HCEC 1CT (cell line): ENCODE measurements around the gene SCAMP3.
A peak's percentile ranks its signal among the peaks of the same experiment; 100 is the strongest.

ENCODE experiments used
- DNase-seq: peaks from one replicate; pipeline ENCODE4 v3.0.0-alpha.2; 2017

The SCAMP3 gene

DNA sequence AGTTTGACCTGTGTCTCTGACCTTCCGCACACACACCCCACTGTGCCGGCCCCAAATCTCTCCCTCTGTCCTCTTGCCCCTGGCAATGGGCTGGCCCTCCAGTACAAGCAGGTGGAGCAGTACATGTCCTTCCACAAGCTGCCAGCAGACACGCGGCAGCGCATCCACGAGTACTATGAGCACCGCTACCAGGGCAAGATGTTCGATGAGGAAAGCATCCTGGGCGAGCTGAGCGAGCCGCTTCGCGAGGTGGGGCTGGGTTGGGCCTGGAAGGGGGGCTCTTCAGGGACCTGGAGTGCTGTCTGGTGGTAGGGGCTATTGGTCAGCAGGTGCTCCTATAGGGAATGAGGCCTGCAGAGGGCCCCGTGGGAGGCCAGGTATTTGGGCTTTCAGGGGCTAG, 22.9 kb upstream of the SCAMP3 start:
- no peak for DNase-seq

DNA sequence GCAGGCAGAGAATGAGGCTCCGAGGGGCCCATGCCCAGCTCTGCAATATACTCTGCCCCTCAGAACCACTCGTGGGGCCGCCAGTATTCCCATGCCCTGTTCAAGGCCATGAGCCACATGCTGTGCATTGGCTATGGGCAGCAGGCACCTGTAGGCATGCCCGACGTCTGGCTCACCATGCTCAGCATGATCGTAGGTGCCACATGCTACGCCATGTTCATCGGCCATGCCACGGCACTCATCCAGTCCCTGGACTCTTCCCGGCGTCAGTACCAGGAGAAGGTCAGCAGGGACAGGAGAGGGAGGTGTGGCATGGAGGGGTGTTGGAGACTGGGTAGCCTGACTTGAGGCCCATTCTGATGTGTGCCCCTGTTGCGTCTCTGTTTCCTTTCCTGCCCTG, 22.3 kb upstream of the SCAMP3 start:
- no peak for DNase-seq

DNA sequence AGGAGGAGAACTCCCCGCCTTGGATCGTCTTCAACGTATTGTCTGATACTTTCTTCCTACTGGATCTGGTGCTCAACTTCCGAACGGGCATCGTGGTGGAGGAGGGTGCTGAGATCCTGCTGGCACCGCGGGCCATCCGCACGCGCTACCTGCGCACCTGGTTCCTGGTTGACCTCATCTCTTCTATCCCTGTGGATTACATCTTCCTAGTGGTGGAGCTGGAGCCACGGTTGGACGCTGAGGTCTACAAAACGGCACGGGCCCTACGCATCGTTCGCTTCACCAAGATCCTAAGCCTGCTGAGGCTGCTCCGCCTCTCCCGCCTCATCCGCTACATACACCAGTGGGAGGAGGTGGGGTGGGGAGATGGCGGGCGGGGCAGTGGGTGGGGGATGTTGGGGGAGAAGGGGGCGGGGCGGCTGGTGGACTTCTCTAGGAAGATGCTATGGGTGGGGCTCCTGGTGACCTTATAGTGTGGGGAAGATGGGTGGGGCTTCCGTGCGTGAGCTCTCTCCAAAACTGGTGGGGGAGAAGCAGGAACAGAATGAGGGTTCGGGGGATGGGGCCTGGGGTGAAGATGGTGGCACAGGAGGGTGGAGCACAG, 20.4 kb upstream of the SCAMP3 start:
- DNase-seq, result no peak

DNA sequence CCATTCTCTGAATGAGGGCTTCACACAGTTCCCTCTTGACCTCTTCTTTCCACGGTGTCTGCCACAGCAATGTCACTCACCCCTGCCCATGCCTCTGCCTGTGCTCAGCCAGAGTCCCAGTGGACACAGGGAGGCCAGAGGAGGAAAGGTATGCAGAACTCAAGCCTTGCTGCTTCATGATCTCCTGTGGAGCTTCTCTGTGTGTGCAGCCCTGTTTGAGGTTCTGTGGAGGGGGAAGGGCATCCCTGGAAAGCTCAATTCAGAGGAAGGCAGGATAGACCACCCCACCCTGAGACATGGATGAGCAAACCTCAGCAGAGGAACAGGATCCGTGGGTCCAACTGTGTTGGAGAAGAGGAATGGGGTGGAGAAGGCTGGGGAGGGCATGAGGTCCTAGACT, 17.1 kb upstream of the SCAMP3 start:
- DNase-seq, result no peak

DNA sequence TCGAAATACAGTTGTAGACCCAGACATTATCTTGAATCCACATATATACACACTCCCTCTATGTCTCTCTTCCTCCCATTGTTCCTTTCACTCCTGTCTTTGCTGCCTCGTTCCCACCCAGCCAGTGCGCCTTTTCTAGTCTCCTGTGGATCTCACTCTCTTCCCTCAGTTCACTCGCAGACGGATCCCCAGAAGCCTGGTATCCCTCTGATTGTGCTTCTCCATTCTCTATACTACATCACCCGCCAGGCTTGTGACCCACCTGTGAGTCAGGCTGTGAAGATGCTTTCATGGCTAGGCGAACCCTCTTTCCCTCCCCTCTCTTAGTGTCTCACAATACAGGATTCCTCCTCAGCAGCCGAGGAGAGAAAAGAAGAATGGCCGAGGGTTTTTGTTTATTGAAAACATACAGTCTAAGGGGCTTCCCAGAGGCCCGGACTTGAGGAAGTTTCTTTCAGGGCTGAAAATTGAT, 16.6 kb upstream of the SCAMP3 start:
- peak; percentile 39 for DNase-seq

DNA sequence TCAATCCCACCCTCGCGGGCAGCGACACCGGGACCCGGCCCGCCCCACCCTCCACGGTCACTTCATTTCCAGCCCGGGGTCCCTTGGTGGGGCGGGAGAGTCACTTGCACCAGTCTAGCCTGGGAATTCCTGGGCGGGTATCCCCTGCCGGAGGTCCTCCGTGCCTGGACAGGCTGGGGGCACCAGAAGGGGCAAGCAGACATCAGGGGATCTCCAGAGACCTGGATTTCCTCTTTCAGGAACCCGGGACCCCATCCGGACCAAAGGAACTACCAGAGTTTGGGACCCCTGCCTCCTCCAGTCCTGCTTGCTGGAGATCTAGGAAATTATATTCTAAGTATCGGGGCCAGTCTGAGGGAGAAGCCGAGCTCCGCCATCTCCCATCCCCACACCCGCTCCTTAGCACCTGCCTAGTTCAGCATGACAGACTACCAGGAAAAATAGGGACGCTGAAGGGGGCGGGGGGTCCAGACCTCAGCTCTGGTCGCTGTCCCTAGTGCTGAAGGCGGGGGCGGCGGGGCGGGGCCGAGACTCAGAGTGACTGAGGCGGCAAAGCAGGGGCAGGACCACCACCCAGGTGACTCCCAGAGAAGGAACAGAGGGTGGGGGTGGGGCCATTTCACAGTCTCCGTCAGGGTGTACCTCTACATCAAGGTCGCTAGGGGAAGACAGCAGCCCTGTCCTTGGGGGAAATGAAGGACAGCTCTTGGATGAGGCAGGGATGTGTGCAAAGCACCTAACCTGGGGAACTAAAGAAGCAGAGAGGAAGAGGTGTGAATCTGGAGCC, 15.9 kb upstream of the SCAMP3 start:
- peak; percentile 34 for DNase-seq

DNA sequence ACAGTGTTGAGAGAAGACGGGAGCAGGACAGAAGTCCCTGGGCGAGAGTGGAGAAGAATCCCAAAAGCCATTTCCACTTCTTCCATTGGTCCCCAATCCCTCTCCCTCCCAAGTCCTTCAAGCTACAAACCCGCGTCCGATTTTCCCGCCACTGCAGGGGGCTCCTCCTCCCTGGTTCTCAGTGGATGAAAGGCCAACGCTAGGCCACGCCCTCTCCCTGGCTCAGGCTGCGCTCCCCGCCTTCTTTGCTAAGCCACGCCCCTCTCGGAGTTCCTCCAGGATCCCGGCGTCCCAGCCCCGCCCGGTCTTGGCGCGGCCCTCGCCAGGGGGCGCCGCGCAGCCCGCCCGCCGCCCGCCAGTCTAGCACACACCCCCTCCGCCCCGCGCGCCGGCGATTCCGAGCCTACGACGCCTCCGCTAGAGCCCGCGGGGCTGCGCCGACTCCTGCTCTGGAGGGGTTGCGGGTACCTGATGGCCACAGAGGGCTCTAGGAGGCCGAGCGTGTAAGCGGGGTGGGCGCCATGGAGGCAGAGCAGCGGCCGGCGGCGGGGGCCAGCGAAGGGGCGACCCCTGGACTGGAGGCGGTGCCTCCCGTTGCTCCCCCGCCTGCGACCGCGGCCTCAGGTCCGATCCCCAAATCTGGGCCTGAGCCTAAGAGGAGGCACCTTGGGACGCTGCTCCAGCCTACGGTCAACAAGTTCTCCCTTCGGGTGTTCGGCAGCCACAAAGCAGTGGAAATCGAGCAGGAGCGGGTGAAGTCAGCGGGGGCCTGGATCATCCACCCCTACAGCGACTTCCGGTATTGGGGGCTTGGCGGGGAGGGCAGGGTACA, 15.1 kb upstream of the SCAMP3 start, which contains the start of gene HCN3:
TSS of gene HCN3 (plus strand) at position 394 of the 832 bp plus-strand sequence. CDS start at position 522, 128 bp downstream.
- DNase-seq, result peak; percentile 94

DNA sequence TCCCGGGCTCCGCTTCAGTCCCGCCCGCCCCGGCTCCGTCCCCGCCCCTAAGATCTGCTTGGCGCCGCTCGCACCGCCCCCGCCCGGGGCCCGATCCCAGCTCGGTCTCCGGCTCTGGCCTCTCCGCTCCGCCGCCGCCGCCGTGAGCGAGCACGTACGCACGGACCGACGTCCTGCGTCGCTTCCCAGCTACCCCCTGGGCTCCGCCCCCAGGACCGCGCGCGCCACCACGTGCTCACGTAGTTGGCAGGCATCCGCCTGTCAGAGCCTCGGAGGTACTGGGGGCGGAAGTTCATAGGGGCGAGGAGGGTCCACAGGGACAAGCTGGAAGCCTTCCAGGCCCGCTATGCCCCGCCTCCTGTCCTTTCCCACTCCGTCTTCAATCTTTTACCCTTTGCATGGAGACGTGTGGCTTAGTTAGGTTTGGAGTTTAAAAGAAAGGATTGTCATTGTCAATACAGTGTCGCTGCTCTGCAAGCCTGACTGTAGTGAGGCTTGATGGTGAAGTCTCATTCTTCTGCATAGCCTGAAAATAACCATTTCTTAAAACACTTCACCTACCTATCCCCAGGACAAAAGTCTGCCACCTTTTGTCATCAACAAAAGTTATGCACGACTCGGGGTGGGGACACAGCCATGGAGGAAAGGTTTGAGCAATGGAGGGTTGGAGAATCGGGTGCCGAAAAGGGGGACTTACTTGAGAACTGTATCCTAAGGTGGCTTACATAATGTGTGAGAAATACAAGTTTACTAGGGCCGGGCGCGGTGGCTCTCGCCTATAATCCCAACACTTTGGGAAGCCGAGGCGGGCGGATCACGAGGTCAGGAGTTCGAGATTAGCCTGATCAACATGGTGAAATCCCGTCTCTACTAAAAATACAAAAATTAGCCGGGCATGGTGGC, 11.4 kb upstream of the SCAMP3 start, which contains the start of gene CLK2:
TSS of gene CLK2 (minus strand) at position 162 of the 903 bp plus-strand sequence. CDS start 2,527 bp downstream, outside the sequence.
- peak; percentile 93 for DNase-seq

DNA sequence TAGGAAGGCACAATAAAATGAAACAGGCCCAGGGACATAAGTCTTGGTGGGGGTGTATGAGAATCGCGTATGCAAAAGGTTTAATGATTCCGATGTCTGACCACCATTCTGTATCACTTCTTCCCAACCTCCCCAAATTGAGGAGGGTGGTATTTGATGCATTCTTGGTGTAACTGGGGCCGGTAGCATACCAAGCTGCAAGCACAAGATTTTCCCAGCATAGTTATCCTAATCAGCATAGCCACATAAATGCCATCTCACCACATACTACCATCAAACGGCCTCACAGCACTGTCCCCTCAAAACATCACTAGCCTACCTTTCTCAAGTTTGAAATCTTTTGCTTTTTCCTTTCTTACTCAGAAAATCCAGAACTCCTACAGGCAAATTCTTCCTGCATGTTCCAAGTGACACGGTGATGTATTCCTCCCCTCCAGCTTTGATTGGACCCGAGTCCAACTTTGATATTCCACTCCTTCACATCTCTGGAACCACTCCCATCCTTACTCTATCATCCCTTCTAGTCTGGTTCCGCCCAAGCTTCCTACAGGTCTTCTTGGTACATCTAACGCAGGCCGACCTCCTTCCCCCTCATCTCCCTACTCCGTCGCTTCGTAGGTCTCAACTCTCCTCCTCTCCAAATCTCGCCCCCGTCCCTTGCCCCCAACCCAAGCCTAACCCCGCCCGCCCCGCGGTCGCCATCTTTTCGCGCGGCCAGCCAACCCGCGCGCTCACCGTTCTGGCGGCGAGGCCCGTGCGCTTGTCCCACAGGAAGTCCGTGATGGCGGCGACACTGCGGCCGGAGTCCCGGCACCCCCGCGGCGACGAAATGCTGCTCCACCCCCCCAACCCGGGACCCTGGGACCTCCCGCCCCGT, 10.5 kb upstream of the SCAMP3 start:
- DNase-seq, result peak; percentile 35

DNA sequence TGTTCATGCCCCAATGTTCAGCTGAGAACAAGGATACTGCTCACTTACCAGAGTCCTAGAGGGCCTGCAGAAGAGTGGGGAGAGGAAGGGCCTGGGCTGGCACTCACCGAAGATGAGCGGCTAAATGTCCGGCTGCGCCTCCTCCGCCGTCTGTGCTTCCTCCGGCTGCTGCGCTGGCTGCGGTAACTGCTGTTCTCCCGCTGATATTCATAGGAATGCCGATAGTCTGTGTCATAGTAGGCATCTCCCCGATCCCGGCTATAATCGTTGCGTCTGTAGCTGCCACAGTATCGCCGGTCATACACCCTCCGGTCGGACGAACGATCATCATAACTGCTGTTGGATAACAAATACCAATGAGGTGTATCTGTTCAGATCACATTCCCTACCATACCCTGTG, 7.2 kb upstream of the SCAMP3 start:
- DNase-seq, result no peak

DNA sequence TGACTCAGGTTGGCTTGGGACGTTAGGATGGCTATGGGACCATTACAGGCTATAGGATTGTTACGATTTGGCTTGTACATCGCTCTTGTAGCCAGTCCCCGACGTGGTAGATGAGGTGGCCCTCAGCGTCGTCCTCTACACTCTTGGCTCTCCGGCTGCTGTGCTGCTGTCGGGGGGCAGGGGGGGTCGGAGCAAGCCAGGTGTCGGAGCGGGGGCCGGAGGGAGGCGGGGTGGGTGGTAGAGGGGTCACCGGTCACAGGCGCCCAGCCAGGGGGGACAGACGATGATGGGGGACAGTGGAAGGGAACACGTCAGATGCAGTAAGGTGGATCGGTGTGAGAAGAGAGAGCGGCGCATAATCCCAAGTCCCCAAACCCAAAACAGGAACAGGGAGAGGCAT, 6.5 kb upstream of the SCAMP3 start:
- DNase-seq, result no peak

DNA sequence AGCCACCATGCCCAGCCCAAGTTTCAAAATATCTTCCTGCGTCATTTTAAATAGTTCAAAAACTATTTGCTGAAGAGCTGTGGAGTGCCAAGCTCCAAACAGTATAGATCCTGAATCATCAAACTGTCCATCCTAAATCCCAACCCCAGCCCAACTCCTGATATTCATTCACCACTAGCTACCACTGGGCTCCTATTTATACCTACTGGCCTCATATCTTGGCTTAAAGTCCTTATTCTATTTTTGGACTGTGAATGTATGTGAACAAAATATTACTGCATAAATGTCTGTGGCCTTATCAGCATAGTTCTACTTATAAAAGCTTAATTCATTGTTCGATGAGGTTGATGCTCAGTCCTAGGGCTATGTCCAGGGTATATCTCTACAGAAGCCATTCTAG, 5.2 kb upstream of the SCAMP3 start:
- no peak for DNase-seq

DNA sequence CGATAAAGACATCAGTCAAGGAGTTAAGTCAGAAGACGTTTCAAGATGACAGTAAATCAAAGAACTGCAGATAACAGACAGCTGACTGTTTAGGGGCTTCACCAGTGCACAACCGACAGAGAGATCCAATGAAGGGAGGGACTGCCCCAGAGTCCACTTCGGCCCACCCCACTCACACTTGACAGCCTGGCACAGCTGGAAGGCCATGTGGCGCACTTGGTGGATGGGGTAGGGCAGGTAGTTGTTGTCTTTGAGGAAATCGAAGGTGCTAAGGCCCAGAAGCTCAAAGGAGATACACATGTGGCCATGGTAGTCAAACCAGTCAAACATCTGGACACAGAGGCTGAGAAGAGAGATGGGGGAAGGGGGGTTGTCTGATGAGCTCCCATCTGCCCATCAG, 4.4 kb upstream of the SCAMP3 start:
- no peak for DNase-seq

DNA sequence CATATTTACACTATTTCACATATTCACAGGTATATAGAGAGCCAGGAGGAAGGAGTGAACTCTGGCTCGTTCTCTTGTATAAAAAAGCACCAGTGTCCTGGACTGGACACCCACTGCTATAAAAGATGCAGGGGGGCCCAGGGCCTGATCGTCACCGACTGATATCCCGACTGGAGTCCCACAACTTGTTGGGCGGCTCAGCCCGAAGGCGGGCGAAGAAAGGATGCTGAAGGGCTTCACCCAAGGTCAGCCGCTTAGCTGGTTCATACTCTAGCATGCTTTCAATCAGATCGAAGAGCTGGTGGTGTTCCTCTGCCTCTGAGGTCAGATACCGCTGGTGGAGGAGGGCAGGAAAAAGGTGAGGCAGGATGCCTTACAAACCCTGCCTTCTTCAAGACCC, 907 bp upstream of the SCAMP3 start:
- DNase-seq, result no peak

DNA sequence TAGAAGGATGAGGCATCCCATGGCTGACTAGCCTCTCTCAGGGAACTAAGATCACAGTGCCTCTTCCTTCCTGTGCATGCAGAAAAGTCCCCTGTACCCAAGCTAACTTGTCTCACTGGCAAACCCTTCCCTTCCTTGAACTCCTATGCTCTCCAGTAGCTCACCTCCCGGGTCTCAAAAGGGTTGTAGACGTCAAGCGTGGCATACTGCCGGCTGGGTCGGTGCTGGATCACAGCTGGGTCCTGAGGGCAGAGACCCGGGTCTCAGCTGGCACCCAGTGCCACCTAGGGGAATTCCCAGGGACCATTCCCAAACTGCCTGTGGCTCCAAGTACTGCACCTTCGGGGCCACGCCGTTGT, 688 bp downstream of the SCAMP3 start:
- DNase-seq, result no peak

DNA sequence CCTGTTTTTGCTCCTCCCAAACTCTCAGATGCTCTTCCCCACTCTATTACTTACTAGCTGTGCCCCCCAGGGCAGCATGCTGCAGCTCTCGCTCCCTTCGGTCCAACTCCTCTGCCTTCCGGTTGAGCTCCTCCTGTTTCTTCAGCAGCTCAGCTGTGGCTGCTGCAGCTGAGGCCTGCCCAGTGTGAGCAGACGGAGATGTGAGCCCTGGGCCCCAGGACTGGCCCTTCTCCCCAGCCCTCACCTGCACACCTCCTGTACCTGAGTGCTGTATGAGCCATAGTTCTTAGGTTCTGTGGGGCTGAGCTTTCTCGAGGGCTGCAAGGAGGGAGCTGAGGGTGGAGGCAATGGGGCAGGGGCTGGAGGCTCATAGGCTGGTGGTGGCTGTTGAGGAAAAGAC, 1.9 kb downstream of the SCAMP3 start:
- DNase-seq, result no peak

DNA sequence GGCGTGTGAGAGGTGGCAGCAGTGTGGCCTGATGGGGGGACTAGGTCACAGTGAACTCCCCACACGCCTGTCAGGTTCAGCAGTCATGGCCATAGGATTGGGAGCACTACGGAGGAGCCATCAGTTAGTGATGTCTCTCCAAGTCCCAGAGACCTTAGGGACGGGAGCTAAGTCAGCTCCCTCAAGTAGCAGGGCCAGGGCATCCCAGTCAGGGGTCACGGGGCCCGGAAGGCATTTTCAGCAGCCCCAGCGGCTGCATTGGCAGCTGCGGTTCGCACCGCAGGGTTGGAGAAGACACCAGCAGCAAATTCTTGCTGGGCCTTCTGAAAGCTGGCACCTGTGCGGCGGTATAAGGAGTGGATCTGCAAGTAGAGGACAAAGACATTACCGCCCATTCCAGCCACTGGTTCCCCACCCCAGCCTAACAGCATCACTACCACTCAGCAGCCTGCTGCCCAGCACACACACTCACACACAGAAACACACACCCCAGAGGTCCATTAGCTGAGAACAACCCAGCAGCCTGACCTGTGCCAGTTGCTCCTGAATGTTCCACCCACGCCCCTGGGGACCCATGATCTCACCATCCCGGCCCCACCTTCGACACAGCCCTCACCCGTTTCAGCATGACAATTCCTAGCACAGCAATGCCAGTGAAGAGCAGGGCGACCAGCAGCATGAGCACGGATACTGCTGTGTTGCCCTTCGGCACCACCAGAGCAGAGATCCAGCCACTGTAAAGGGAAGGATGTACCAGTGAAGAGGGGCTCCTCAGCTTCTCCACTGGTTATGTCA, 5.9 kb downstream of the SCAMP3 start:
- no peak for DNase-seq

DNA sequence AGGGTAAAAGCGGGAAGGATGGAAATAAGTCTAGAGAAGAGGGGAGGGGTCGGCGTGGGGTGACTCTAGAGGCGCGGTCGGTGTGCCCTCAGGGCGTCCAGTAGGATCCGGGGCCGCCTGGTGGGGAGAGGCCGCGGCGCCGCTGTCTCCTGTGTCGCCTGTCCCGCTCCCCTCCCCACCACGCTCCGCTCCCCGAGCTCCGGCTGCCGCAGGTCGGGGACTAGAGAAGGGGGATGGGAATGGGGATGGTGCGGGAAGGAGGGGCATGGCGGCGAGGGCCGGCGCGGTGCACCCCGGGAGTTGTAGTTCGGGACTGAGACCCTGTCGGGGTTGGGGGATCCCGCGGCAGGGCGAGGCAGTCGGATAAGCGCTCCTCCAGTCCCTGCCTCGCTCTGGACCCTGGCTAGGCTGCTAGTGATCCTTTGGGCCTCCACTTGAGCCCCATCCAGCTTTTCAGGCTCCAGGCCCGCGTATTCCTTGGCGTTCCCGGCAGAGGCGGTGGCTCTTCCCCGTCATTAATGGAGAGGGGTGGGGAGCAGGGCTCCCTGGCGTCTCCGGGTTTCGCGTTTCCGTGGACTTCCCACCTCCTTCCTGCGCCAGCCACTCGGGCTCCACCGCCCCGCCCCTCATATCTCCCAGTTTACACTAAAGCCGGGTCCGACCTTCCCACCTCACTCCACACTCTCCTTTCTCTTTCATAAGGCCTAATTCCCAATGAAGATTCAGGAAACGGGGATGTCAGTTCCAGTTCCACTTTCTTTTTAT, 6.7 kb downstream of the SCAMP3 start, which contains the start of gene ENTREP3:
TSS of gene ENTREP3 (minus strand) at position 241 of the 765 bp plus-strand sequence. CDS start 606 bp downstream, outside the sequence.
- DNase-seq, result peak; percentile 80

DNA sequence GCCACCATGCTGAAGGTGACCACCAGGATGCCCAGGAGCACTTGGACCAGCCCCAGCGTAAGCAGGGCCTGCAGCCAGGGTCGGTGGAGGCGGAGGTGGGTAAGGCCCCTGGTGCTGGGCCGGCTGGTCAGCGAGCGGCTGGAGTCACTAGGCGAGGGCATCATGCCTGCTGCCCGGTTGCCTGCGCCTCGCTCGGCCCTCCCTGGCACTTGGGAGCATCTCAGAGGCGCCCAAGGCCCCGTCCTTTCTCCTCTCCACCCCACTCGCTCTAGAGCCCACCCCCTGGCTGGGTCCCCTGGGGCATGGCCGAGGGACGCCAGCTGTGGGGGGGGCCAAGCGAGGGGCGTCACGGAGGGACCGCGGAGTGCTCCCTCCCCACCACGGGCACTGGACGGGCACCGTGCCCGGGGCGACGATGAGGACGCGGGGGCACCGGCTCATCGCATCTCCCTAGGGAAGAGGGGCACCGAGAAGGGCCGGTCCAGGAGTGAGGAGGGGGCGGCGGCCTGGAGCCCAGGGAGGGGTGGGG, 7.4 kb downstream of the SCAMP3 start:
- no peak for DNase-seq
